ENCODE data around the gene ZNF784.

DNA sequence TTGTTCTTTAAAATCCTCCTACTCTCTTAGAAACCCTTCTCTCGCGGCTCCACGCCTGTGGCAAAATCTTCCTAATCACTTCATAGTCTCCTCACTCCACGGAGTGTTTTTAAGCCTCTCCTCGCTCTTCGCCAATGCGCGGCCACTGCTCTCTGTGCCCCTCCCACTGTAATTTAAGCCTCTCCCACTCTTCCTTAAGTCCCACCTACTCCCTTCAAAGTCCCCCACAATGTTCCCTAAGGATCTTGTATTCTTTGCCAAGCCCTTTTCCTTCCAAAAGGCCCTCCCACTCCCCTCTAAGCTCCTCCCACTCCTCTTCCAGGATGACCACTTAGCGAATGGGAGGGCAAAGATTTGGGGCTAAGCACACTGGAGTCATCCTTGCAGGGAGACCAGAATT lies 26.3 kb downstream of the ZNF784 start:
- TF ChIP-seq TAF1 (IDR thresholded peaks at IDR 0.05; ENCODE audit: borderline replicate concordance, insufficient read depth, low read length) (no peak), POLR2AphosphoS5 (IDR thresholded peaks at IDR 0.05; ENCODE audit: low read depth, low read length) (no peak), SIN3A (IDR thresholded peaks at IDR 0.05; ENCODE audit: borderline replicate concordance, insufficient read depth, low read length) (no peak), FOXP2 (optimal IDR thresholded peaks at IDR 0.05; ENCODE audit: borderline replicate concordance, extremely low read depth, extremely low read length, insufficient read depth) (no peak)
- TF ChIP-seq, protein P1, sequence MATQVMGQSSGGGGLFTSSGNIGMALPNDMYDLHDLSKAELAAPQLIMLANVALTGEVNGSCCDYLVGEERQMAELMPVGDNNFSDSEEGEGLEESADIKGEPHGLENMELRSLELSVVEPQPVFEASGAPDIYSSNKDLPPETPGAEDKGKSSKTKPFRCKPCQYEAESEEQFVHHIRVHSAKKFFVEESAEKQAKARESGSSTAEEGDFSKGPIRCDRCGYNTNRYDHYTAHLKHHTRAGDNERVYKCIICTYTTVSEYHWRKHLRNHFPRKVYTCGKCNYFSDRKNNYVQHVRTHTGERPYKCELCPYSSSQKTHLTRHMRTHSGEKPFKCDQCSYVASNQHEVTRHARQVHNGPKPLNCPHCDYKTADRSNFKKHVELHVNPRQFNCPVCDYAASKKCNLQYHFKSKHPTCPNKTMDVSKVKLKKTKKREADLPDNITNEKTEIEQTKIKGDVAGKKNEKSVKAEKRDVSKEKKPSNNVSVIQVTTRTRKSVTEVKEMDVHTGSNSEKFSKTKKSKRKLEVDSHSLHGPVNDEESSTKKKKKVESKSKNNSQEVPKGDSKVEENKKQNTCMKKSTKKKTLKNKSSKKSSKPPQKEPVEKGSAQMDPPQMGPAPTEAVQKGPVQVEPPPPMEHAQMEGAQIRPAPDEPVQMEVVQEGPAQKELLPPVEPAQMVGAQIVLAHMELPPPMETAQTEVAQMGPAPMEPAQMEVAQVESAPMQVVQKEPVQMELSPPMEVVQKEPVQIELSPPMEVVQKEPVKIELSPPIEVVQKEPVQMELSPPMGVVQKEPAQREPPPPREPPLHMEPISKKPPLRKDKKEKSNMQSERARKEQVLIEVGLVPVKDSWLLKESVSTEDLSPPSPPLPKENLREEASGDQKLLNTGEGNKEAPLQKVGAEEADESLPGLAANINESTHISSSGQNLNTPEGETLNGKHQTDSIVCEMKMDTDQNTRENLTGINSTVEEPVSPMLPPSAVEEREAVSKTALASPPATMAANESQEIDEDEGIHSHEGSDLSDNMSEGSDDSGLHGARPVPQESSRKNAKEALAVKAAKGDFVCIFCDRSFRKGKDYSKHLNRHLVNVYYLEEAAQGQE (IDR thresholded peaks at IDR 0.05; ENCODE audit: insufficient read depth in 1 of 2, low read depth in 2 of 2, low read length in 2 of 2): no peak

All from PFSK-1 (cell line).